Panc1 (cell line): Measurements from ENCODE around the gene GOLGA6C.

ENCODE experiments used
- POLR2AphosphoS5 ChIP-seq: IDR thresholded peaks from 2 replicates; pipeline ENCODE4 v1.6.1; 2012; ENCODE audit warnings: mild to moderate bottlenecking, low read depth, low read length, moderate library complexity
- SIN3A ChIP-seq: IDR thresholded peaks from 2 replicates; pipeline ENCODE4 v1.6.1; 2012; ENCODE audit warnings: low read depth, mild to moderate bottlenecking, low read length, moderate library complexity, borderline replicate concordance; ENCODE audit not compliant: insufficient read depth
- TCF7L2 ChIP-seq: IDR thresholded peaks from 2 replicates; pipeline ENCODE4 v1.6.1; 2011; ENCODE audit warnings: mild to moderate bottlenecking, low read depth, low read length, inconsistent platforms
- TF ChIP-seq, protein P1 (sequence below): fragments of 450-650 bp; IDR thresholded peaks from 2 replicates; pipeline ENCODE4 v1.5.1; 2017; ENCODE audit warnings: mild to moderate bottlenecking
- TF ChIP-seq, protein P2 (sequence below), 2 experiments: IDR thresholded peaks; 2 replicates each; pipeline ENCODE4 v1.6.1; 2011 to 2012; ENCODE audit warnings: low read depth in 2 of 2, control low read depth in 1 of 2, low read length in 1 of 2, mild to moderate bottlenecking in 1 of 2, moderate library complexity in 1 of 2; ENCODE audit not compliant: insufficient read depth in 1 of 2

GRCh38 chr15:75228787-75229186 is 29.3 kb upstream of the GOLGA6C start:
- TF ChIP-seq, protein P1, sequence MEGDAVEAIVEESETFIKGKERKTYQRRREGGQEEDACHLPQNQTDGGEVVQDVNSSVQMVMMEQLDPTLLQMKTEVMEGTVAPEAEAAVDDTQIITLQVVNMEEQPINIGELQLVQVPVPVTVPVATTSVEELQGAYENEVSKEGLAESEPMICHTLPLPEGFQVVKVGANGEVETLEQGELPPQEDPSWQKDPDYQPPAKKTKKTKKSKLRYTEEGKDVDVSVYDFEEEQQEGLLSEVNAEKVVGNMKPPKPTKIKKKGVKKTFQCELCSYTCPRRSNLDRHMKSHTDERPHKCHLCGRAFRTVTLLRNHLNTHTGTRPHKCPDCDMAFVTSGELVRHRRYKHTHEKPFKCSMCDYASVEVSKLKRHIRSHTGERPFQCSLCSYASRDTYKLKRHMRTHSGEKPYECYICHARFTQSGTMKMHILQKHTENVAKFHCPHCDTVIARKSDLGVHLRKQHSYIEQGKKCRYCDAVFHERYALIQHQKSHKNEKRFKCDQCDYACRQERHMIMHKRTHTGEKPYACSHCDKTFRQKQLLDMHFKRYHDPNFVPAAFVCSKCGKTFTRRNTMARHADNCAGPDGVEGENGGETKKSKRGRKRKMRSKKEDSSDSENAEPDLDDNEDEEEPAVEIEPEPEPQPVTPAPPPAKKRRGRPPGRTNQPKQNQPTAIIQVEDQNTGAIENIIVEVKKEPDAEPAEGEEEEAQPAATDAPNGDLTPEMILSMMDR, result no peak
- no peak for TF ChIP-seq TCF7L2
- no peak for TF ChIP-seq POLR2AphosphoS5
- TF ChIP-seq, protein P2, sequence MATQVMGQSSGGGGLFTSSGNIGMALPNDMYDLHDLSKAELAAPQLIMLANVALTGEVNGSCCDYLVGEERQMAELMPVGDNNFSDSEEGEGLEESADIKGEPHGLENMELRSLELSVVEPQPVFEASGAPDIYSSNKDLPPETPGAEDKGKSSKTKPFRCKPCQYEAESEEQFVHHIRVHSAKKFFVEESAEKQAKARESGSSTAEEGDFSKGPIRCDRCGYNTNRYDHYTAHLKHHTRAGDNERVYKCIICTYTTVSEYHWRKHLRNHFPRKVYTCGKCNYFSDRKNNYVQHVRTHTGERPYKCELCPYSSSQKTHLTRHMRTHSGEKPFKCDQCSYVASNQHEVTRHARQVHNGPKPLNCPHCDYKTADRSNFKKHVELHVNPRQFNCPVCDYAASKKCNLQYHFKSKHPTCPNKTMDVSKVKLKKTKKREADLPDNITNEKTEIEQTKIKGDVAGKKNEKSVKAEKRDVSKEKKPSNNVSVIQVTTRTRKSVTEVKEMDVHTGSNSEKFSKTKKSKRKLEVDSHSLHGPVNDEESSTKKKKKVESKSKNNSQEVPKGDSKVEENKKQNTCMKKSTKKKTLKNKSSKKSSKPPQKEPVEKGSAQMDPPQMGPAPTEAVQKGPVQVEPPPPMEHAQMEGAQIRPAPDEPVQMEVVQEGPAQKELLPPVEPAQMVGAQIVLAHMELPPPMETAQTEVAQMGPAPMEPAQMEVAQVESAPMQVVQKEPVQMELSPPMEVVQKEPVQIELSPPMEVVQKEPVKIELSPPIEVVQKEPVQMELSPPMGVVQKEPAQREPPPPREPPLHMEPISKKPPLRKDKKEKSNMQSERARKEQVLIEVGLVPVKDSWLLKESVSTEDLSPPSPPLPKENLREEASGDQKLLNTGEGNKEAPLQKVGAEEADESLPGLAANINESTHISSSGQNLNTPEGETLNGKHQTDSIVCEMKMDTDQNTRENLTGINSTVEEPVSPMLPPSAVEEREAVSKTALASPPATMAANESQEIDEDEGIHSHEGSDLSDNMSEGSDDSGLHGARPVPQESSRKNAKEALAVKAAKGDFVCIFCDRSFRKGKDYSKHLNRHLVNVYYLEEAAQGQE (IDR thresholded peaks at IDR 0.05; ENCODE audit: insufficient read depth in 1 of 2, low read depth in 2 of 2, low read length in 1 of 2), result no peak
- TF ChIP-seq SIN3A, result no peak
